Stimulated activated CD8-positive, alpha-beta memory T cell treated with anti-CD3 and anti-CD28 coated beads, Interleukin-4, amount 100 ng/mL, for 1 hour (primary cell): ENCODE data around the gene ERLEC1.
"Not testable (repeated sequence)": the region's sequence is repeated elsewhere in the genome, so short reads cannot be mapped to it uniquely, and the experiment has no call there.

Experiments used
- DNase-seq, 2 donors: peaks; one replicate each; pipeline ENCODE4 v3.0.0-alpha.2; 2020; ENCODE audit warnings: low read depth in 2 of 2, low spot score in 1 of 2

ERLEC1 gene

DNA sequence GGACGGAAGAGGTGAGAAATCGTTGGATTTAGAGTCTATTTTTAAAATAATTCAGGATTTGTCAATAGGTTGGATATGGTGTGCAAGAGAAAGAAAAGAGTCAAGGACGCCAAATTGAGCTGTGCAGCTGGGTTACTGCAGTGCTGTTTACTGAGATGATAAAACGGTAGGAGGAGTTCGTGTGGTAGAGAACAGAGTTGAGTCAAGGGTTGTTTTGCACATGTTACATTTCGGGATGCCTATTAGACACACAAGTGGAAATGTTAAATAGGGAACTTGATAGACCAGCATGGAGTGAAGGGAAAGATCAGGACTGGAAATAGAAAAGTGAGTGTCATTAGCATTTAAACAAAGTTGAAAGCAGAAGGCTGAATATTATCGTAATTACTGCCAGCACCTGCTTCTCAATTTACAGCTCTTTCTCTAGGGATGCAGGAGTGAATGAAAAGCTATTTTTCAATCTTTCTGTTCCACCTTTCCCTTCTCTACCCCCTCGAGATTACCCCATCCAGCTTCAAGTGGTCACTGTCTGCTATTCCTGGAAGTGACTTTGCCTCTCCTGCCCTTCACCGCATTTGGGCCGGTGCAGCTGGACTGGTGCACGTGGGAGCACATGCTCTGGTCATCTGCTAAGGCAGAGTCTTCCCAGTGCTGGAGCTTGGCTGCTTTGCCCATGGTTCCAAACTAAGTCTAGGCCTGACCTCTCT lies 42.6 kb downstream of the ERLEC1 start:
- no peak for DNase-seq

DNA sequence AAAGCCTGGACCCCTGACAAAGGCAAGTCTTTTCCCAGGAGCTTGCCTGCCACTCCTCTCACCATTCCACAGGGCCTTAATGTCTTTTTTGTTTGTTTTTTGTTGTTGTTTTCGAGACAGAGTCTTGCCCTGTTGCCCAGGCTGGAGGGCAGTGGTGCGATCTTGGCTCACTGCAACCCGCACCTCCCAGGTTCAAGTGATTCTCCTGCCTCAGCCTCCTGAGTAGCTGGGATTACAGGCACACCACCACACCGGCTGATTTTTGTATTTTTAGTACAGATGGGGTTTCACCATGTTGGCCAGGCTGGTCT lies 43.1 kb downstream of the ERLEC1 start:
- DNase-seq, result not testable (repeated sequence)

DNA sequence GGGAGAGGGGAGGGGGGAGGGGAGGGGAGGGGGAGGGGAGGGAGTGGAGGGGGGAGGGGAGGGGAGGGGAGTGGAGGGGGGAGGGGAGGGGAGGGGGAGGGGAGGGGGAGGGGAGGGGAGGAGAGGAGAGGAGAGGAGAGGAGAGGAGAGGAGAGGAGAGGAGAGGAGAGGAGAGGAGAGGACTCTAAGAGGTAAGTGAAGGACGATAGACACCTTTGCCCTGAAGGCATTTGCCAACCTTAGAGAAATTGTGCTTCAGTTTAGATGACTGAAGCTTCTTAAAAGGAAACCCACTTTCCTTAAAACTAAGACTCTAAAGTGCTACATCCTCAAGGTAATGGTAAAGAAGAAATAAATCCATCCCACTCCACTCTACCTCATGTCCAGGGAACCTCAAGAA lies 53.7 kb downstream of the ERLEC1 start:
- DNase-seq, result no peak

DNA sequence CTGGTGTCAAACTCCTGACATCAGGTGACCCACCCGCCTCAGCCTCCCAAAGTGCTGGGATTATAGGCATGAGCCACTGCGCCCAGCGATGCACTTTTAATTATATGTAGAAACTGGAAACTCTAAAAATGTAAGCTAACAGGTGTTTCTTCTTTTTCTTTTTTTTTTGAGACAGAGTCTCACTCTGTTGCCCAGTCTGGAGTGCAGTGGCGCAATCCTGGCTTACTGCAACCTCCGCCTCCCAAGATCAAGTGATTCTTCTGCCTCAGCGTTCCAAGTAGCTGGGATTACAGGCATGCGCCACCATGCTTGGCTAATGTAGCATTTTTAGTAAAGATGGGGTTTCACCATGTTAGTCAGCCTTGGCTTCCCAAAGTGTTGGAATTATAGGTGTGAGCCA lies 54.8 kb downstream of the ERLEC1 start:
- not testable (repeated sequence) for DNase-seq

DNA sequence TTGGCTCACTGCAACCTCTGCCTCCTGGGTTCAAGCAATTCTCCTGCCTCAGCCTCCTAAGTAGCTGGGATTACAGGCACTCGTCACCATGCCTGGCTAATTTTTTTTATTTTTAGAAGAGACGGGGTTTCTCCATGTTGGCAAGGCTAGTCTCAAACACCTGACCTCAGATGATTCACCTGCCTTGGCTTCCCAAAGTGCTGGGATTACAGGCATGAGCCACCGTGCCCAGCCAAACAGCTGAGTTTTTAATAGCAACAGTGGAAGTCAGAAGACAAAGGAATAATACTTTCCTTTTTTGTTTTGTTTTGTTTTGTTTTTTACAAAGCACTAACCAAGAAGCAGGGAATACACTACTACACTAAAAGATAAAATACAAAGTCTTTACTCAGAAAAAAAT lies 56.0 kb downstream of the ERLEC1 start:
- no peak for DNase-seq

DNA sequence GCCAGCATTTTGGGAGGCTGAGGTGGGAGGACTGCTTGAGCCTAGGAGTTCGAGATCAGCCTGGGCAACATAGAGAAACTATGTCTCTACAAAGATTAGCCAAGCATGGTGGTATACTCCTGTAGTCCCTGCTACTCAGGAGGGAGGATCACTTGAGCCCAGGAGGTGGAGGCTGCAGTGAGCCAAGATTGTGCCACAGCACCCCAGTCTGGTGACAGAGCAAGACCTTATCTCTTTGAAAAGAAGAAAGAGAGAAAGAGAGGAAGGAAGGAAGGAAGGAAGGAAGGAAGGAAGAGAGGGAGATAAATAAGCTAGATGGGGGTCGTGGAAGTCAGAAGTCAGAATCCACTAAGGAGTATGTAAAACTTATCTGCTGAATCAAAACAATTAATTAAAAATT lies 56.8 kb downstream of the ERLEC1 start:
- no peak for DNase-seq

DNA sequence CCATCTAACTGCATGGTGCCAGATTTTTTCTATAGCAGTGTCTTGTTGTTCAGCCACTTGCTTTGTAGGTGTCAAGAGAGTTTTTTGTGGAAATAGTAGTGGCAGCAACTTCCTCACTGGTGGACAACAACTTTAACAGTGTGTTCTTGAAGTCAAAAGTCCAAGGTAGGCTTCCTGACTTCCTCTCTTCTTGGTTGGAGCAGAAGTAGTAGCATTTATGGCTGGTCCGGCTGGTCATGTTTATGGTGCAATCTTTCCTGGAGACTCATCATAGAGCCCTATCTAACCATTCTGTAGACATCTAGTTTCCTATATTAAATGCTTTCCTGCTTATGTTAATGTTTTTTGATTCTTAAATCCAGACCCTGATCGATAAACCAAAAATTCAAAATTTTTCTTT lies 61.2 kb downstream of the ERLEC1 start:
- no peak for DNase-seq

DNA sequence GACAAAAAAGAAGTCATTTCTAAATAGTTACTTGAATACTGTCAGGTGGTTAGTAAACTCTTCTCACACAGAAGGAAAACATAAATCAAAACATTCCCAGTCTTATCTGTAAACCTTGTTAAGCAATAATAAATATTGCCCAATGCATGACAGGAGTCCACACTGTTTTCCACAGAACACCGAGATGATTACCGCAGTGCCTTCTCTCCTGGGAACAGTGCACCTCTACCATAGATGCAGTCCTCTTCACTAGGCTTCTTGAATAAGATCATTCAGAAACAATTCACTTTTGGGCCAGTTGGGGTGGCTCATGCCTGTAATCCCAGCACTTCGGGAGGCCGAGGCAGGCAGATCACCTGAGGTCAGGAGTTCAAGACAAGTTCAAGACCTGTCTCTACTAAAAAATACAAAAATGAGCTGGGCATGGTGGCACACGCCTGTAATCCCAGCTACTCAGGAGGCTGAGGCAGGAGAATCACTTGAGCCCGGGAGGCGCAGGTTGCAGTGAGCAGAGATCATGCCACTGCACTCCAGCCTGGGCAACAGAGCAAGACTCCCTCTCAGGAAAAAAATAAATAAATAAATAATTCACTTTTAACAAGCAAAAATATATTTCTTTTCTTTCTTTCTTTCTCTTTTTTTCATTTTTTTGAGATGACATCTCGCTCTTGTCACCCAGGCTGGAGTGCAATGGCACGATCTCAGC lies 64.4 kb downstream of the ERLEC1 start:
- DNase-seq, result not testable (repeated sequence)

DNA sequence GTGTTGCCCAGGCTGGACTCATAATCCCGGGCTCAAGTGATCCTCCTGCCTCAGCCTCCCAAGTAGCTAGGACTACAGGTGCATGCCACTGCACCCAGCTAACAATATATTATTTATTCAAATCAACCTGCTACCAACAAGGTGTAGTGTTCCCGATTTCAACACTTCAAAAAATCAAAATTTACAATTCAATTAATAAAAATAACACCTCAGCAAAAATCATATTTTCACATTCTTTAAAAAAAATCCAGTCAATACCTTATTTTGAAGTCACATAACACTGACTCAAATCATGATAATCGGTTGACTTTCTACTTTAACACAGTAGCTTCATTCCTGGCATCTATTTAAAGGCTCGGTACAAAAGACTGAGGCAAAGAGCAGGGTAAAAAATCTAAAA lies 65.7 kb downstream of the ERLEC1 start:
- DNase-seq, result no peak

DNA sequence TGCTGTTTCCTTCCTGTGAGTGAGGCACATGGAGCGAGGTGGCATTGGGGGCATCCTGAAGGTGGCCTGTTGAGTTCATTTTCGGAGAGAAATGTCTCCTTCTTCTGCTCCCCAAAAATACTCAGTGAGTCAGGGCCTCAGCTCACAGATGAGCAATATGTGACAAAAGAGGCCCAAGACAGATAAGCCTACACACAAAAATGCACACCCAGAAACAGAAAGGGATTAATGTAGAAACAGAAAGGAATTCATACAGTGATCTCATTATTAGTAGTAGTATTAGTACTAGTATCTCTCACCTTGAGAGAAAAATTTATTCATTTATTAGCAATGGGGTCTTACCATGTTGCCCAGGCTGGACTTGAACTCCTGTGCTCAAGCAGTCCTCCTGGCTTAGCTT lies 67.8 kb downstream of the ERLEC1 start:
- DNase-seq, result no peak

DNA sequence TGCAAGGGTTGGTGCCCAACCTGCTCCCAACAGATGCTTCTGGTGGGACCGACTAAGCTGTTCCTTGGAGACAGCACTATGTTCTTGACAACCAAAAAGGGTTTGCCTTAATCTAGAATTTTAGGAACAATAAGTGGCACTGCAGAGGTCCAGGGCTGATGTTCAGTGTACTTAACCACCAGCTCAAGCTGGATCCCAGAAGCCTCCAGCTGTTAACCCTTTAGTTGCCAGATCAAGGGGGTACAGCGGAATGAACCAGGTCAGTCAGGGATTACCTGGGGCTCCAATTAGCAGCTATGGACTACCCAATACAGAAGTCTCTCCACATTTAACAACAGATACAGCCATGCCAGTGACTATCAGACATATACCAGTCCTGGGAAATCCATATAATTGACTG lies 69.4 kb downstream of the ERLEC1 start:
- no peak for DNase-seq

DNA sequence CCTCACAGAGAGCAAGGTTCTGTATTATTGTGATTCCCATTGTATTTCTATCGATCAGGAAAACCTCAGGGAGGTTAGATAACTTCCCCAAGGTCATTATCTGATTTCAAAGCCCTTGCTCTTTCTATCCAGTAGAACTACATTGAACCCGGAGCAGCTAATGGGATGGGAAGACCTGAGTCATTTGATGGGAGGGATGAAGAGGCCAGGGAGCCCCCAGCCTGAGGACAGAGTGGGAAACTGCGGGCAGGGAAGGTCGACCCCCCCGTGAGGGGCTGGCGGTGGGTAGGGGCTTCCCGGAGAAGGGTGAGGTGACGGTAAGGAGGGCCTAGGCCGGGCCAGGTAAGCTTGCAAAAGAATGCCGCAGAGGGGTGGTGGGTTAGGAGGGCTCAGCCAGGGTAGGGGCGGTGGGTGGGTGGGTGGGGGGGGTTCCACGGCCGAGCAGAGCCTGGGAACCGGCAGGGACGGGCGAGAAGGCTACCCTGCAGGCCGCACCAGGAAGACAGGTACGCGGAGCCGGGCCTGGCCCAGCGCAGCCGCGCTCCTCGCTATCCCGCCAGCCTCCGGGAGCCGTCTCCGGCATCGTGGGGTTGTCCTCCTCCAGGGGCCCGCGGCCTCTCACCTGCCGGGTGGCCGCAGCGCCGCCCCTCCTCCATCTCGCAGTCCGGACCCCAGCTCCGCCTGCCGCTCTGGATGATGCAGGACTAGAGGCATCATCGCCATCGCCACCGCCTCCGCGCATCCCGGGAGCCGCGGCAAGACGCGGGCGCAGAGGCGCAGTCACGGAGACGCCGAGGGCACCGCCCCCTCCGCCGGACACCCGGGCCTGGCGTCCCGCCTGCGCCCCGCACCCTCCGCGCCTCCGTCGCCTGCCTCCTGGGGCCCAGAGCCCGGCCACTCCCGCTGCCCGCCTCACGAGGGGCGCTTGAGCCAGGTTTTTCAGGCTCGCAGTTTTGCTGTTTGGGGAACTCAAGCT lies 72.7 kb downstream of the ERLEC1 start, which contains the start of gene GPR75:
Gene GPR75, minus strand, starts transcription at position 762 of the 976 bp plus-strand sequence. CDS start 5,211 bp downstream, outside the sequence.
- DNase-seq, result no peak

DNA sequence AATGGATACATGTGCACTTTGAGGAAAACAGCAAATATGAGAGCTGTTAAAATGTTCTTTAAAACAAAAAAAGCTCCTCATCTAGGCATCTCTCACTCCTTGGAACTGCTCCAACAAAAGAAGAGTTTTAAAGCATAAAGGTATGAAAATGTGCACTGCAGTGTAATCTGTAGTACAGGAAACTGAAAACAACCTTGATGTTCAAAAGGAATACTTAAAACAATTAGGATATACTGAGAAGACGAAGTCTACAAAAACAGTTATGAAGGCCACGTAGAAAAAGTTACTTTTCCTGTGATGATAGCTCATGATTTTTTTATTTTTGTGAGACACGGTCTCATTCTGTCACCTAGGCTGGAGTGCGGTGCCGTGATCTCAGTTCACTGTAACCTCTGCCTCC lies 75.0 kb downstream of the ERLEC1 start:
- DNase-seq, result no peak

DNA sequence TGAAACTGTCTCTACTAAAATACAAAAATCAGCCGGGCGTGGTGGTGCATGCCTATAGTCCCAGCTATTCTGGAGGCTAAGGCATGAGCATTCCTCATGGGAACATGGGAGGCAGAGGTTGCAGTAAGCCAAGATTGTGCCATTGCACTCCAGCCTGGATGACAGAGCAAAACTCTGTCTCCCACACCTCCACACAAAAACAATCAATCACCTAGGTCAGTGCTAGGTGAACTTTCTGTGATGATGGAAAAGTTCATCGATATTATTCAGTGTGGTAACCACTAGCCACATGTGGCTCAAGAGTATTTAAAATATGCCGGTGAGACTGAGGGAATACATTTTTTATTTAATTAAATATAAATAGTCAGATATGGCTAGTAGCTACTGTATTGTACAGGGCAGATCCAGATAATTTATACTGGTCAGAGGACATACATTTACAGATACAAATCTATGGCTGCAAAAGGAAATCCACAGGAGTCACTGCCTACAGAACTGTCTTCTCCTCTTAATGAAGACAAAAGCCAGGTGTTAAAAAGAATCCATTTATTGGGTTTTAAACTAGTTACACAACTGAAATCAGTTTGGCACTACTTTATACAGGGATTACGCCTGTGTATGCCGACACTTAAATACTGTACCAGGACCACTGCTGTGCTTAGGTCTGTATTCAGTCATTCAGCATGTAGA lies 76.8 kb downstream of the ERLEC1 start:
- no peak for DNase-seq

DNA sequence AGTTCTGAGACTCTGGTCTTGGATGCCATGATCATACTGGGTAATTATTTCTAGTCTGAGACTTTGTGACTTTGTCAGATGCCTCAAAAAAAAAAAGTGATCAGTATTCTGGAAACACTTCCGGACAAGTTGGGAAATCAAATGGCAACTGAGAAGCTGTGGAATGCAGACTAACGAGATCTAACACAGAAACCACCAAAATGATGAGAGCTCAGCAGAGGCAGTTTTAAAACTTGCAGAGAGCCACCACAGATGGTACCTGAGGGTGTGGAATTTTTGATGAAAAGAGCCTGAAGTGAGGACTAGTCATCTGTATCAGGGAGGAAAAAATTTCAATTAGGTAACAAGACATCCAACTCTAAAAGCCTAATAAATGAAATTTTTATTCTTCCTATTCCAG lies 78.4 kb downstream of the ERLEC1 start:
- no peak for DNase-seq

DNA sequence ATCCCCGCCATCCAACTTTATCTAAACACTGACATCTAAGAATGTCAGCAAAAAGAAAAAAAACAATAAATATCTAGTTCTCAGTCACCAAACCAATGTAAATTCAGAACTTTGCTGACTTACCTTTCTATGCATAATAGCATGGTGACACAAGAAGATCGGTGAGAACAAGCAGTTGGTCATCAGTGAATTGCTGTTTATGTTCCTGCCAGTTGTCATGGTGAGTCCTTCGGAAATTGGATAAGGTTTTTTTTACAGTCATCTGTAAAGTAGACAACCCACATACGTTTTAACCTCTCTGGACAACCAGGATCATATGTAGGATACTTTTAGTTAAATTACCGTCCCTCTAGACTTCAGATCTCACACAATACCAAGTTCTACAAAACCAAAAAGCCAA lies 79.1 kb downstream of the ERLEC1 start:
- DNase-seq, result no peak

DNA sequence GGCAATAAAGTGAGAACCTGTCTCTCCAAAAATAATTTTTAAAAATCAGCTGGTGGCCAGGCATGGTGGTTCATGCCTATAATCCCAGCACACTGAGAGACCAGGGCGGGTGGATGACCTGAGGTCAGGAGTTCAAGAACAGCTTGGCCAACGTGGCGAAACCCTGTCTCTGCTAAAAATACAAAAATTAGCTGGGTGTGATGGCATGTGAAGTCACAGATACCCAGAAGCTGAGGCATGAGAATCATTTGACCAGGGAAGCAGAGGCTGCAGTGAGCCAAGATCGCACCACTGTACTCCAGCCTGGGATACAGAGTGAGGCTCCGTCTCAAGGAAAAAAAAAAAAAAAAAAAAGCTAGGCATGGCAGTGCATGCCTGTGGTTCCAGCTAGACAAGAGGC lies 80.3 kb downstream of the ERLEC1 start:
- no peak for DNase-seq

DNA sequence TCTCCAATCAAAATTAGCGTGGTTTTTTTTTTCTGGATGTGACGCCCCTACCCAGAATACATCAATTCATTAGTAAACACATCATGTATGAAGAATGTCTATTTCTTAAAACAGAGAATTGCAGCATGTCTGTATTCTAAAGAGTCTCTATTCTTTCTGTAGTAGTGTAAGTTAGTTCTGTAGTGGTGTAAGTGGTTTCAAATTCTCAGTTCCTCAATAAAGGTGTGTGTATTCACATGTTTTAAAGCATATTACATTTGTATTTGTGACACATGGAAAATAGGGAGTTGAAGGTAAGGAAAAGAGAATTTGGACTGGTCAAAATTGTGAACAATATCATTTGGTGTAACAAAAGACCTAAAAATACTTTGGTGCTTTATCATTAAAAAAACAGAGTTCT lies 80.9 kb downstream of the ERLEC1 start:
- DNase-seq, result no peak
